ENCODE data around the gene SPRR1B.

Gene SPRR1B

GRCh38 chr1:153070243-153070642 lies 39.2 kb downstream of the SPRR1B start:
- TF ChIP-seq CTCF (IDR thresholded peaks at IDR 0.05), result no peak
- intact Hi-C loops (cut with DNase I; ENCODE audit: low total_unique reads), result no loop called here
- no peaks in the 10 kb centered on the region for H3K4me1 ChIP-seq
- no peak overlapping the region for H3K4me3 ChIP-seq
- no peaks in the 10 kb centered on the region for H3K36me3 ChIP-seq
- no peak overlapping the region for H3K27ac ChIP-seq
- no peak for DNase-seq
- H3K9me3 ChIP-seq, result no peaks in the 10 kb centered on the region
- no peaks in the 10 kb centered on the region for H3K27me3 ChIP-seq

DNA sequence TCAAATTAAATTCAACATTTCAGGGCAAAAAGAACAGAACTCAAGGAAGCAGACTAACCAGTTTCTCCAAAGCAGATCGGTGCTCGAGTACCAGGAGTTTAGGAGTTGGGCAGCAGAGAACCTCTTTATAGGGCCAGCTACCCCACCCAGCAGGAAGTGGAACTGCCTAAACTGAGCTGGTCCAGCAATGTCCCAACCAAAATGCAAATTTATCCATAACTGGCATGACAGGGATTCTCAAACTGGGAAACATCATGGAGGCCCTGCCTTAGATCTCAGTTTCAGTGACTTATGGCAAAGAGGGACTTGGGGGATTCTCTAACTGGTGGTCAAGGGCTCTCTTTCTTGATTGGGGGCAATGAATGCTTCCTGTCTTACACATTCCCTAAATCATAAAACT lies 40.5 kb downstream of the SPRR1B start, which contains the start of gene SPRR2B:
SPRR2B (minus strand) TSS at position 101 of the 400 bp plus-strand sequence. CDS start 772 bp downstream, outside the sequence.
- H3K4me1 ChIP-seq, result no peaks in the 10 kb centered on the region
- H3K36me3 ChIP-seq, result no peaks in the 10 kb centered on the region
- no peak for TF ChIP-seq CTCF (IDR thresholded peaks at IDR 0.05)
- intact Hi-C loops (cut with DNase I; ENCODE audit: low total_unique reads), result no loop called here
- H3K9me3 ChIP-seq, result no peaks in the 10 kb centered on the region
- H3K27me3 ChIP-seq, result no peaks in the 10 kb centered on the region
- DNase-seq, result no peak
- no peak within 1 kb of the TSS for H3K27ac ChIP-seq
- H3K4me3 ChIP-seq, result no peak within 1 kb of the TSS

GRCh38 chr1:153072806-153073726 lies 42.1 kb downstream of the SPRR1B start:
- H3K4me1 ChIP-seq, result no peaks in the 10 kb centered on the region
- no peaks in the 10 kb centered on the region for H3K36me3 ChIP-seq
- no peaks in the 10 kb centered on the region for H3K27me3 ChIP-seq
- no peak overlapping the region for H3K4me3 ChIP-seq
- intact Hi-C loops (cut with DNase I; ENCODE audit: low total_unique reads), result no loop called here
- no peak for TF ChIP-seq CTCF (IDR thresholded peaks at IDR 0.05)
- no peak for DNase-seq
- H3K27ac ChIP-seq, result no peak overlapping the region
- no peaks in the 10 kb centered on the region for H3K9me3 ChIP-seq

- Histone ChIP-seq H3K9me3 (no peaks in the 10 kb centered on the region), H3K27ac (no peak overlapping the region), H3K4me1 (no peaks in the 10 kb centered on the region), H3K27me3 (no peaks in the 10 kb centered on the region), H3K36me3 (no peaks in the 10 kb centered on the region), H3K4me3 (no peak overlapping the region)
- intact Hi-C loops (cut with DNase I; ENCODE audit: low total_unique reads), result no loop called here
- DNase-seq, result no peak
- no peak for TF ChIP-seq CTCF (IDR thresholded peaks at IDR 0.05)
Observed at GRCh38 chr1:153081736-153082135, 50.7 kb downstream of the SPRR1B start.

Data from tibial artery (tissue), 4 donors.